HepG2 (cell line): ENCODE measurements around the gene OLAH. TPM values are rescaled to one million over a fixed set of nuclear protein-coding genes. Genes with fewer than 3 reads are reported as not detected.

ENCODE experiments used
- ATAC-seq: fragments of 200-7000 bp; cut with Tn5 transposase; 3 replicates; pipeline ENCODE4 v1.9.1; 2020; ENCODE audit warnings: mild to moderate bottlenecking, moderate library complexity
- BruUV-seq: library from RNA; stranded (reverse); fragments of 400-500 nt; replicated peaks from 2 replicates; lab custom pipeline; 2021; lab: Mats Ljungman, UMichigan
- CTCF ChIA-PET: fragments of 300-600 bp; formaldehyde crosslinking; extraction: SDS; loops from one replicate; lab custom pipeline; 2021; ENCODE audit warnings: low total read pairs, inconsistent platforms, low intra/inter-chr PET ratio; lab: Yijun Ruan, JAX
- POLR2A ChIA-PET: fragments of 350-600 bp; sonication (Branson Sonifier 250); formaldehyde crosslinking; loops from one replicate; lab custom pipeline; 2020; ENCODE audit warnings: antibody characterized with exemption, inconsistent platforms; lab: Yijun Ruan, JAX
- DNase-seq: peaks from one replicate; pipeline ENCODE4 v3.0.0-alpha.2; 2015; ENCODE audit warnings: low spot score
- FAIRE-seq: peaks from 3 replicates; lab custom pipeline; 2011; peaks lifted over from hg19 to GRCh38; lab: Jason Lieb, UNC
- H2AFZ ChIP-seq: one replicate; pipeline ENCODE4 v1.6.1; 2011; ENCODE audit warnings: low read length, inconsistent platforms
- H3K27ac ChIP-seq: fragments of 300-600 bp; 3 replicates; pipeline ENCODE4 v1.8.0; 2011; ENCODE audit warnings: mixed run types, mild to moderate bottlenecking, mixed read lengths, low read length, inconsistent platforms; ENCODE audit not compliant: insufficient read depth; ENCODE audit errors: extremely low read length
- H3K27me3 ChIP-seq, 2 experiments: fragments of 200-600 bp in 1 of 2; 2 replicates in 1 of 2; 3 replicates in 1 of 2; pipeline versions ENCODE4 v1.6.0 to v1.8.0; 2011; ENCODE audit warnings: low read length in 2 of 2, mild to moderate bottlenecking in 2 of 2, moderate library complexity in 2 of 2, inconsistent platforms in 1 of 2; ENCODE audit not compliant: insufficient read depth in 2 of 2, control insufficient read depth in 1 of 2
- H3K36me3 ChIP-seq, 2 experiments: fragments of 200-600 bp in 1 of 2; replicated peaks in 1 of 2; 2 replicates in 1 of 2; 3 replicates in 1 of 2; pipeline versions ENCODE4 v1.5.1 to v1.8.0; 2011; ENCODE audit warnings: low read length in 2 of 2, inconsistent platforms in 1 of 2; ENCODE audit not compliant: insufficient read depth in 2 of 2, control insufficient read depth in 1 of 2
- H3K4me1 ChIP-seq: 2 replicates; pipeline ENCODE4 v1.5.1; 2012; ENCODE audit warnings: low read length, inconsistent platforms; ENCODE audit not compliant: insufficient read depth
- H3K4me2 ChIP-seq: 2 replicates; pipeline ENCODE4 v1.6.0; 2011; ENCODE audit warnings: low read depth, low read length, inconsistent platforms
- H3K4me3 ChIP-seq, 3 experiments: fragments of 200-600 bp in 1 of 3; sonication (generic), shearing (Covaris generic) in 1 of 3; replicated peaks in 1 of 3; 2 replicates each; pipeline ENCODE4 v1.5.1; 2011 to 2016; ENCODE audit warnings: low read length in 3 of 3, inconsistent platforms in 2 of 3, low read depth in 2 of 3, mild to moderate bottlenecking in 2 of 3, control low read depth in 1 of 3, mixed read lengths in 1 of 3; ENCODE audit not compliant: insufficient read depth in 1 of 3
- H3K79me2 ChIP-seq: one replicate; pipeline ENCODE4 v1.6.1; 2011; ENCODE audit warnings: low read length, inconsistent platforms; ENCODE audit not compliant: insufficient read depth
- H3K9ac ChIP-seq: 2 replicates; pipeline ENCODE4 v1.6.0; 2011; ENCODE audit warnings: mild to moderate bottlenecking, low read depth, low read length, inconsistent platforms; ENCODE audit not compliant: insufficient read depth
- H3K9me3 ChIP-seq: 2 replicates; pipeline ENCODE4 v1.5.1; 2012; ENCODE audit warnings: mild to moderate bottlenecking, low read length
- H4K20me1 ChIP-seq: 2 replicates; pipeline ENCODE4 v1.6.0; 2011; ENCODE audit warnings: inconsistent platforms, mild to moderate bottlenecking, low read length, moderate library complexity; ENCODE audit not compliant: insufficient read depth
- DNMT1 ChIP-seq: sonication (generic); formaldehyde crosslinking; IDR thresholded peaks from 2 replicates; pipeline ENCODE4 v1.5.1; 2020; ENCODE audit warnings: mild to moderate bottlenecking, missing genetic modification reagents
- MTF1 ChIP-seq: sonication (generic); formaldehyde crosslinking; IDR thresholded peaks from 2 replicates; pipeline ENCODE4 v1.5.0; 2020; ENCODE audit warnings: missing genetic modification reagents
- ONECUT2 ChIP-seq: sonication (generic); formaldehyde crosslinking; IDR thresholded peaks from 2 replicates; pipeline ENCODE4 v1.4.0; 2020; ENCODE audit warnings: missing genetic modification reagents
- SP2 ChIP-seq: sonication (generic); formaldehyde crosslinking; IDR thresholded peaks from 2 replicates; pipeline ENCODE4 v1.5.1; 2020; ENCODE audit warnings: mild to moderate bottlenecking, missing genetic modification reagents
- STAG1 ChIP-seq: sonication (generic); formaldehyde crosslinking; IDR thresholded peaks from 2 replicates; pipeline ENCODE4 v1.4.0; 2020; ENCODE audit warnings: missing genetic modification reagents
- ZFP36L1 ChIP-seq: sonication (generic); formaldehyde crosslinking; IDR thresholded peaks from 2 replicates; pipeline ENCODE4 v1.8.0; 2022; ENCODE audit warnings: mild to moderate bottlenecking, missing genetic modification reagents, moderate library complexity
- ZFP36L2 ChIP-seq: sonication (generic); formaldehyde crosslinking; IDR thresholded peaks from 2 replicates; pipeline ENCODE4 v1.4.0; 2020; ENCODE audit warnings: missing genetic modification reagents
- ZNF24 ChIP-seq: fragments of 450-650 bp; IDR thresholded peaks from 2 replicates; pipeline ENCODE4 v1.6.1; 2017; ENCODE audit warnings: antibody characterized with exemption, mild to moderate bottlenecking
- ZNF337 ChIP-seq: sonication (generic); formaldehyde crosslinking; IDR thresholded peaks from 2 replicates; pipeline ENCODE4 v1.5.1; 2020; ENCODE audit warnings: missing genetic modification reagents, low read depth, mild to moderate bottlenecking, borderline replicate concordance
- ZNF430 ChIP-seq: sonication (generic); formaldehyde crosslinking; IDR thresholded peaks from 2 replicates; pipeline ENCODE4 v1.9.0; 2021; ENCODE audit warnings: mild to moderate bottlenecking, missing genetic modification reagents
- ZNF451 ChIP-seq: sonication (generic); formaldehyde crosslinking; IDR thresholded peaks from 2 replicates; pipeline ENCODE4 v1.5.0; 2020; ENCODE audit warnings: mild to moderate bottlenecking, missing genetic modification reagents
- ZSCAN5A ChIP-seq: sonication (generic); formaldehyde crosslinking; IDR thresholded peaks from 2 replicates; pipeline ENCODE4 v1.8.0; 2022; ENCODE audit warnings: mild to moderate bottlenecking, missing genetic modification reagents, borderline replicate concordance
- ZZZ3 ChIP-seq: sonication (generic); formaldehyde crosslinking; IDR thresholded peaks from 2 replicates; pipeline ENCODE4 v1.4.0; 2020; ENCODE audit warnings: missing genetic modification reagents, mild to moderate bottlenecking, borderline replicate concordance
- whole genome bisulfite sequencing: methylation state at CpG from one replicate; pipeline ENCODE4 v1.1.6; 2017; ENCODE audit warnings: low lambda C conversion rate; 5-methylcytosine and 5-hydroxymethylcytosine counted together
- in situ Hi-C: cut with HindIII; loops from 2 replicates; pipeline ENCODE4 v1.10.0; 2017; ENCODE audit warnings: low pct_unique_long_range_greater_than_20kb; ENCODE audit not compliant: extremely low pct_ligation_motif_present
- intact Hi-C: fragments of 100-400 bp; cut with micrococcal nuclease; formaldehyde crosslinking; loops from one replicate; pipeline ENCODE4 v1.10.0; 2022; ENCODE audit not compliant: unreplicated experiment
- polyA plus RNA-seq, 8 experiments: library from polyadenylated mRNA; depleted of rRNA in 3 of 8; stranded (reverse) in 7 of 8; unstranded in 1 of 8; fragments of >200 nt; fragmentation: Illumina TruSeq in 4 of 8; extraction: Trizol in 4 of 8; gene quantifications; 2 replicates each; pipeline versions ENCODE4 v1.2.1 to v1.2.3, GENCODE V29; 2011 to 2016; ENCODE audit warnings: low read depth in 4 of 8, missing spikeins in 1 of 8, mixed read lengths in 1 of 8; ENCODE audit not compliant: insufficient read depth in 1 of 8
- total RNA-seq, 5 experiments: library from RNA; depleted of rRNA; stranded (reverse); fragments of >200 nt; fragmentation: Illumina TruSeq; extraction: Trizol; gene quantifications; 2 replicates each; pipeline ENCODE4 v1.2.3, GENCODE V29; 2016; ENCODE audit warnings: low read depth in 1 of 5
- TF ChIP-seq, protein P1 (sequence below): IDR thresholded peaks from 2 replicates; pipeline ENCODE4 v1.6.1; 2012; ENCODE audit warnings: low read depth, low read length, improper control_type of control experiment

OLAH gene
- total and polyA plus RNA-seq, 2 of the 13 experiments (the other 11 are each of a cell fraction or from before 2014, with no cell fraction given): 0.13 TPM; not detected in 1

DNA sequence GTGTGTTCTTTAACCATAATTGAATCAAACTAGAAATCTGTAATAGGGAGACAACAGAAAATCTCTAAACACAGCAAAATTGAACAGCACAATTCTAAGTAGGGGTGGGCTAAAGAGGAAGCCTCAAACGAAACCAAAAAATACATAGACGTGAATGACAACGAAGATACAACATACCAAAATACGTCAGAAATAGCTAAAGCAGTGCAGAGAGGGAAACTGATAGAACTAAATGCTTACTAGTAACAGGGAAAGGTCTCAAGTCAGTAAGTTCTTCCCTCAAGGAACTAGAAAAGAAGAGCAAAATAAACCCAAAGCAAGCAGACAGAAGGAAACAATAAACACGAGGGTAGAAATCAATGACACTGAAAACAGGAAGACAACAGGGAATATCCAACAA, 72.5 kb downstream of the OLAH start (continued):
- TF ChIP-seq, protein P1, sequence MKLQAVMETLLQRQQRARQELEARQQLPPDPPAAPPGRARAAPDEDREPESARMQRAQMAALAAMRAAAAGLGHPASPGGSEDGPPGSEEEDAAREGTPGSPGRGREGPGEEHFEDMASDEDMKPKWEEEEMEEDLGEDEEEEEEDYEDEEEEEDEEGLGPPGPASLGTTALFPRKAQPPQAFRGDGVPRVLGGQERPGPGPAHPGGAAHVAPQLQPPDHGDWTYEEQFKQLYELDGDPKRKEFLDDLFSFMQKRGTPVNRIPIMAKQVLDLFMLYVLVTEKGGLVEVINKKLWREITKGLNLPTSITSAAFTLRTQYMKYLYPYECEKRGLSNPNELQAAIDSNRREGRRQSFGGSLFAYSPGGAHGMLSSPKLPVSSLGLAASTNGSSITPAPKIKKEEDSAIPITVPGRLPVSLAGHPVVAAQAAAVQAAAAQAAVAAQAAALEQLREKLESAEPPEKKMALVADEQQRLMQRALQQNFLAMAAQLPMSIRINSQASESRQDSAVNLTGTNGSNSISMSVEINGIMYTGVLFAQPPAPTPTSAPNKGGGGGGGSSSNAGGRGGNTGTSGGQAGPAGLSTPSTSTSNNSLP: no peak
- no peak for TF ChIP-seq ZFP36L2
- TF ChIP-seq ZNF24: no peak
- TF ChIP-seq STAG1: no peak
- TF ChIP-seq ZNF451 (CRISPR knock-in tag): no peak
- no peak for TF ChIP-seq ONECUT2
- no peak for TF ChIP-seq MTF1 (CRISPR knock-in tag)
- no peak for TF ChIP-seq ZNF337

GRCh38 chr10:15118615-15119014, 74.9 kb downstream of the OLAH start:
- in situ Hi-C loops: no loop called here

More at GRCh38 chr10:15118615-15119014, 74.9 kb downstream of the OLAH start:
- Histone ChIP-seq H3K79me2 (no peaks in the 10 kb centered on the region), H4K20me1 (no peaks in the 10 kb centered on the region), H3K4me3 (no peak overlapping the region), H3K4me1 (no peaks in the 10 kb centered on the region), H3K9me3 (no peaks in the 10 kb centered on the region), H3K9ac (no peak overlapping the region), H3K36me3 (peaks cover 8 to 31% of the 10 kb centered on the region in 2 experiments; a peak in 4 of 5 replicates), H3K27ac (no peak overlapping the region), H3K27me3 (no peaks in the 10 kb centered on the region), H3K4me2 (no peak overlapping the region), H2AFZ (no peak overlapping the region)
- CTCF ChIA-PET: no interaction called here
- POLR2A ChIA-PET: no interaction called here
- ATAC-seq (no peak), FAIRE-seq (no peak), DNase-seq (no peak)
- intact Hi-C loops: no loop called here
- TF ChIP-seq ZFP36L1 (CRISPR knock-in tag) (no peak), ZNF430 (CRISPR knock-in tag) (no peak), ZSCAN5A (no peak), SP2 (CRISPR knock-in tag) (no peak), DNMT1 (CRISPR knock-in tag) (no peak), ZZZ3 (CRISPR knock-in tag) (no peak)
- WGBS: 94% methylated on average over 1 of the region's 1 CpG
- BruUV-seq: no TSS peak
